ENCODE data around the gene TLCD5.

Gene TLCD5

GRCh38 chr11:120324932-120325810 lies at the start of gene TLCD5:
TLCD5 (plus strand) TSS chr11:120325299; CDS start chr11:120327442, 2,143 bp downstream.
- H3K4me3 ChIP-seq (ENCODE audit: low read depth, low read length): peak within 1 kb of the TSS; percentile 67
- DNase-seq (ENCODE audit: low read depth): no peak

GRCh38 chr11:120279502-120279901 lies 45.6 kb upstream of the TLCD5 start:
- DNase-seq (ENCODE audit: low read depth): no peak
- no peak overlapping the region for H3K4me3 ChIP-seq (ENCODE audit: low read depth, low read length)

DNA sequence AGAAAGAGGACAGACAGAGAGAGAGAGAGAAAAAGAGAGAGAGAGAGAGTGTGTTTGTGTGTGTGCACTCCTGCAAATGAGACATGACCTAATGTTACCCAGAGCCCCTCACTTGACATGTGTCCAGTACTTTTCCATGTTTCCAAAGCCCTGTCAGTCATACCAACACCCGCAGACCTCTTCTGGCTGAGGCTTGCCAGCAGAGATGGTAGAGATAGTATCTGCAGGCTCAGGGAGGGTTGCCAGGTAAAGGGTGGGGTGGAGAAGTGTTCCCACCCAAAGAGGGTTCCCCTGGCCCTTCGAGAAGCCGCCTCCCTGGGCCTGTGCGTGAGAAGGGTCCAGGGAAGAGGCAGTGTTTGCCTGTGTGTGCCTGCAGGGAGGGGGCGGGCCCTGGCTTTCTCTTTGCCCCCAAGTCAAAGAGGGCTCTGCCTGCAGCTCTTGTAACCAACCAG lies 44.5 kb upstream of the TLCD5 start:
- no peak for DNase-seq (ENCODE audit: low read depth)
- no peak overlapping the region for H3K4me3 ChIP-seq (ENCODE audit: low read depth, low read length)

GRCh38 chr11:120281143-120281795 lies 43.8 kb upstream of the TLCD5 start:
- DNase-seq (ENCODE audit: low read depth): no peak
- no peak overlapping the region for H3K4me3 ChIP-seq (ENCODE audit: low read depth, low read length)

DNA sequence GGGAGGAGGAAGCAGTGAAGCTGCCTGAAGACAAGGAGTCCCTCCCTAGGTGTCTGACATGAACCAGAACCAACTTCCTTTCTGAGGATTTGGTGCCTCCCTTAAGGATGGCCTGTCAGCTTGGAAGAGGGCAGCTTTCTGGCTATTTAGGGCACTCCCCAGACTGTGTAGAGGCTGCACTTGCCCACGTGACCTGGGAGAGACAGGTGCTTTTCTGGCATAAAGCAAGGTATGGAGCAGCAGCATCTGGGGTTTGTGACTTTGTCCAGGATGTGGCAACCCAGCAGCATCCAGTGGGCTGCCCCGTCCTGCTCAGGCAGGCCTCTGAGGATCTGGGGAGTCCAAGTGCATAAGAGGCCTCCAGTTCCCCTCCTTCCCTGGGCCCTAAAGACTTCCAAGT lies 42.0 kb upstream of the TLCD5 start:
- no peak overlapping the region for H3K4me3 ChIP-seq (ENCODE audit: low read depth, low read length)
- no peak for DNase-seq (ENCODE audit: low read depth)

DNA sequence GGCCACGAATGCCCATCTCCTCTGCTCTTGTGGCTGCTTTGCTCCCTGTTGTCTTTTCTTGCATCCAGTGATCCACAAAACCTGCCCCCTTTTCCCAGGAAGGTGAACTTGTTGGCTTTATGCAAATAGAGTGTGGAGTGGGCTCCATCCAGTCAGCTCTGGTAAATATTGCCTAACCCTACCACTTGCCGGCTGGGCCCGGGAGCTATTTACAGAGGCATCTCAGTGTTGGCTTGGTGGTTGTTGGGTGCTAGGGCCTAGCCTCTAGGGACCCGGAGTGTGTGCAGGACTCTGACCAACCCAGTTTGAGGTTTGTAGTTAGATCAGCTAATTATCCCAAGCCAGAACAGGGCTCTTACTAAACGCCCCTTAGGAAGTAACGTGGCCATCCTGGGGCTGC lies 40.8 kb upstream of the TLCD5 start:
- DNase-seq (ENCODE audit: low read depth): no peak
- no peak overlapping the region for H3K4me3 ChIP-seq (ENCODE audit: low read depth, low read length)

GRCh38 chr11:120285256-120285655 lies 39.8 kb upstream of the TLCD5 start:
- no peak for DNase-seq (ENCODE audit: low read depth)

DNA sequence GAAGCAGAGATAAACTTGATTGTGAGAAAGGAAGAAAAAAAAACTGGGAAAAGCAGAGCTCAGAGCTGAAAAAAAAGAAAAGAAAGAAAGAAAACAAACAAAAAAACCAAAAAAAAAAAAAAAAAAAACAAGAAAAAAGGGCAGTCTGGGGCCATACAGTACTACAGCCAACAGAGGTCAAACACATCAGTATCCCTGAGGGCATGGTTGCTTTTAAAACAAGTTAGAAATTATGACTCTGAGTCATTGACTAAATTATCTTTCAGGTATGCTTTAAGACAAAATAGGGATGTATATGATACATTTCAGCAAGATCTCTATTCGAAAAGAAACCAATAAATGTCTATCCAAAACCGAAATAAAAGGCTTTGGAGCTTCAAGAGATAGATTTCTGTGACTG lies 37.1 kb upstream of the TLCD5 start:
- no peak overlapping the region for H3K4me3 ChIP-seq (ENCODE audit: low read depth, low read length)
- DNase-seq (ENCODE audit: low read depth): no peak

More at GRCh38 chr11:120285256-120285655, 39.8 kb upstream of the TLCD5 start:
- no peak overlapping the region for H3K4me3 ChIP-seq (ENCODE audit: low read depth, low read length)

- no peak overlapping the region for H3K4me3 ChIP-seq (ENCODE audit: low read depth, low read length)
- no peak for DNase-seq (ENCODE audit: low read depth)
These were observed 35.7 kb upstream of the TLCD5 start for GRCh38 chr11:120289426-120289825.

GRCh38 chr11:120290956-120291355 lies 34.1 kb upstream of the TLCD5 start:
- DNase-seq (ENCODE audit: low read depth): no peak
- H3K4me3 ChIP-seq (ENCODE audit: low read depth, low read length): no peak overlapping the region

GRCh38 chr11:120293038-120293800 lies 31.9 kb upstream of the TLCD5 start:
- H3K4me3 ChIP-seq (ENCODE audit: low read depth, low read length): no peak overlapping the region
- DNase-seq (ENCODE audit: low read depth): no peak

DNA sequence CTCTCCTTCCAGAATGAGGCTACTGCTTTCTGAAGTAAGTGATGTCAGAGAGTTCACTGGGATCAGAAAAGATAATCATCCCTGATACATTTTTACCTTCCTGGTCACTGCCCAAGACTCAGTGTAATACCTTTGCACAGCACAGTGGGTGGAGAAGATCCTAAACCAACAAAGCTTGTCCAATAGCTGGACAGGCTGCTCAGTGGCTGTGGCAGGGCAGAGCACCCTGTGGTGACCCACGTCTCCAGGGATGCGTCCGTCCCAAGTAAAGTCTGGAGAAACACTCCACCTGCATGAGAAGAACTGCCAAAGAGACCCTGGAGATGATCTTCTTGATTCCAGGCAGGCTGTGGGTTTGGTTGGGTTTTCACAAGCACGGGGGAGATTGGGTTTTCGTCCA lies 31.0 kb upstream of the TLCD5 start:
- DNase-seq (ENCODE audit: low read depth): no peak
- no peak overlapping the region for H3K4me3 ChIP-seq (ENCODE audit: low read depth, low read length)

- DNase-seq (ENCODE audit: low read depth): no peak
These were observed 30.0 kb upstream of the TLCD5 start for GRCh38 chr11:120295099-120295498.

GRCh38 chr11:120296554-120296953 lies 28.5 kb upstream of the TLCD5 start:
- DNase-seq (ENCODE audit: low read depth): no peak
- H3K4me3 ChIP-seq (ENCODE audit: low read depth, low read length): no peak overlapping the region

More at GRCh38 chr11:120295099-120295498, 30.0 kb upstream of the TLCD5 start:
- H3K4me3 ChIP-seq (ENCODE audit: low read depth, low read length): no peak overlapping the region

GRCh38 chr11:120298461-120298860 lies 26.6 kb upstream of the TLCD5 start:
- DNase-seq (ENCODE audit: low read depth): no peak
- no peak overlapping the region for H3K4me3 ChIP-seq (ENCODE audit: low read depth, low read length)

DNA sequence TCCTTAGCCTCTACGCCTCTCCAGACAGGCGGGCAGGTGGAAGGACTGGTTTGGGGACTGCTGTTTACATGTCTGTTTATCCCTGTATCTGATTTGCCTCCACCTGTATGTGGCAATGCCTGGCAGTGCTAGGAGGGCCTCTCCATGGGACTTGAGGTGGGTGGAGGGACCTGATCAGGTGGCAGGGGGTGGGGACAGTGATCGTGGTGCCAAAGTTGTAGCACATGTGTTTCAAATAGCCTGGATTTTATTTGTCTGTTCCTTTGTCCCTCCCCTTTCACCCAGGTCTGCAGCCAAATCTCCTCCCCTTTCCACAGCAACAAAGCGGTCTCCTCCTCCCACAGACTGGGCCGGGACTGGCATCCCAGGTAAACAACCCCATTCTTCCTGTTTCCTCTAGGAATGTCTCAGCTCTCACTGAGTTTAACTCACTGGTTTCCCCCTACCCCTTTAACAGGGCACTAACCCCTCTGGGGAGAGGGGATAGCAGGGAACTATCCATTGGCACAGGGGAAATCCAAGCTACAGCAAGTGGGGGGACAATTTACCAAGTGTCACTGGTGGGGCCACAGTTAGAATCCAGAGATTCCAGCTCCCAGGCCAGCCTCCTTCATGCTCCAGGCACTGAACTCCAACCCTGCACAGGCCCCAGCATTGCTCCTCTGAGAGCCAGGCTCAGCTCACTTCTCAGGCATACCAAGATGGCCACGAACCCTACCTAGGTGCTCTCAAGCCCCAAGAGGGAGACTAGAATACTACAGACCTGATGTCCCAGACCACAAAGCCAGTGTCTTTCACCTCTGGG lies 22.9 kb upstream of the TLCD5 start:
- H3K4me3 ChIP-seq (ENCODE audit: low read depth, low read length): no peak overlapping the region
- DNase-seq (ENCODE audit: low read depth): no peak

GRCh38 chr11:120303004-120303637 lies 22.0 kb upstream of the TLCD5 start:
- H3K4me3 ChIP-seq (ENCODE audit: low read depth, low read length): no peak overlapping the region
- peak; percentile 29 for DNase-seq (ENCODE audit: low read depth)

DNA sequence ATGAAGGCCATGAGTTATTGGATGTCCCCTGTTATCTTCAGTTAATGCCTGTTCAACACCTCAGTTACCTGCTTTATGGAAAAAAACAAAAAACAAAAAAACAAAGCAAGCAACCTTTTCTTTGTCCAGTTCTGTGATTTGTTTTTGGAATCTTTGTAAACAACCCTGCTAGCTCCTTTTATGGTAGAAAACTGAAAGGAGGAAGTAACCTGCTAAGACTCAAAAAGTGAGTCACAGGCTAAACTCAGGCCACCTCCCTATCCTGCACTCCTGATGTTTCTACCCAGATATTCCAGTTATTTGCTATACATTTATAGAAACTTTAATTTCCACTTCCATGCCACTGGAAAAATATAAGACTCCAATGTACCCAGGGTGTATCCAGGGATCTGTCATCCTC lies 20.6 kb upstream of the TLCD5 start:
- no peak overlapping the region for H3K4me3 ChIP-seq (ENCODE audit: low read depth, low read length)
- no peak for DNase-seq (ENCODE audit: low read depth)

DNA sequence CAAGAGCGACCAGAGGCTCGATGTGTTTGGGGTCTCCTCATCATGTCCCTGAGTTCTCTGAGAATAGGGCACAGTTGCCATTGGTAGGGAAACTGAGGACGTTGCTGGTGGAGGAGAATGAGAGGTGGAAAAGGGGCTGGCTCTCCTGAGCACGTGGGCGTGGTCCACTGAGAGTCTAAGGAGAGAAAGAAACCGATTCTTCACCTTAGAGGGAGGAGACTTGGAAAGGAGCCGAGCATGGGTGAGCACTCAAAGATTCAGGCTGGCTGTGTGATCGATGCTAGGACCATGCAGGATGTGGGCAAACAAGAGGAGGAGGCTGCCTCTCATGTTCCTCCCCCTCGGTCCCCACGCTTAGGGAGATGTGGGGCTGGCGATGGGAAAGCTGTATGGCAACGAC lies 19.8 kb upstream of the TLCD5 start:
- no peak overlapping the region for H3K4me3 ChIP-seq (ENCODE audit: low read depth, low read length)
- no peak for DNase-seq (ENCODE audit: low read depth)

Measured in skeletal muscle cell (primary cell).